ENCODE data around the gene LARGE1. TPM values are rescaled to one million over a fixed set of nuclear protein-coding genes. Genes with fewer than 3 reads are reported as not detected.

Gene LARGE1
- total RNA-seq, 1 donor from 2014 or later, result 35.7 TPM

DNA sequence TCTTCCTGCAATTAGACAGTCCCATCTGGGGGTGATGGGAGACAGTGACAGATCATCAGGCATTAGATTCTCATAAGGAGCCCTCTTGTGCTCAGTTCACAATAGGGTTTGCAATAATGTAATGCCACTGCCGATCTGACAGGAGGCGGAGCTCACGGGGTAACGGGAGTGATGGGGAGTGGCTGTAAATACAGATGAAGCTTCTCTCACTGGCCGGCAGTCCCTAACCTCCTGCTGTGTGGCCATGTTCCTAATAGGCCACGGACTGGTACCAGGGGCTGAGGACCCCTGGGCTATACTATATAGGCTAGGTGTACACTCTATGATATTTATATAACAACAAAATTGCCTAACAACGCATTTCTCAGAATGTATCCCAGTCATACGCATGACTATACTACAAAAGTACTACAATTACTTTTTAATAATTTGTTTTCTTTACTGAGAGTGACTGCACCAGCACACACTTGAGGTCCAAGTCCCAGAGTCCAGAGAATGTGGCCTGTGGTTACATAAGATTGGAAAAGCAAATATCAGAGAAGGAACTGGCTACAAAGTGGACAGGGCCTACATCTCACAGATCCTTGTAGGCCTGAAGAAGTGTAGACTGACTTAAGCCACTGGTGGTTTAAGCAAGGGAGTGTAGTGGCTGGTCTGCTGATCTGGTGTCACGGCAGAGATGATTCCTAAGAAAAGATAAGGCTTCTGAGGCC lies 200.0 kb downstream of the LARGE1 start:
- peaks cover 11% of the 10 kb centered on the region for H3K9me3 Mint-ChIP-seq
- no peaks in the 10 kb centered on the region for H3K4me1 Mint-ChIP-seq
- H3K27me3 Mint-ChIP-seq (ENCODE audit: low read depth), result no peaks in the 10 kb centered on the region
- H3K27ac Mint-ChIP-seq, result no peak overlapping the region
- peaks cover 6% of the 10 kb centered on the region for H3K36me3 Mint-ChIP-seq
- no peak for DNase-seq (ENCODE audit: low spot score in 2 of 2, unreplicated experiment in 2 of 2)
- no peak overlapping the region for H3K4me3 Mint-ChIP-seq
- TF ChIP-seq, protein P1, sequence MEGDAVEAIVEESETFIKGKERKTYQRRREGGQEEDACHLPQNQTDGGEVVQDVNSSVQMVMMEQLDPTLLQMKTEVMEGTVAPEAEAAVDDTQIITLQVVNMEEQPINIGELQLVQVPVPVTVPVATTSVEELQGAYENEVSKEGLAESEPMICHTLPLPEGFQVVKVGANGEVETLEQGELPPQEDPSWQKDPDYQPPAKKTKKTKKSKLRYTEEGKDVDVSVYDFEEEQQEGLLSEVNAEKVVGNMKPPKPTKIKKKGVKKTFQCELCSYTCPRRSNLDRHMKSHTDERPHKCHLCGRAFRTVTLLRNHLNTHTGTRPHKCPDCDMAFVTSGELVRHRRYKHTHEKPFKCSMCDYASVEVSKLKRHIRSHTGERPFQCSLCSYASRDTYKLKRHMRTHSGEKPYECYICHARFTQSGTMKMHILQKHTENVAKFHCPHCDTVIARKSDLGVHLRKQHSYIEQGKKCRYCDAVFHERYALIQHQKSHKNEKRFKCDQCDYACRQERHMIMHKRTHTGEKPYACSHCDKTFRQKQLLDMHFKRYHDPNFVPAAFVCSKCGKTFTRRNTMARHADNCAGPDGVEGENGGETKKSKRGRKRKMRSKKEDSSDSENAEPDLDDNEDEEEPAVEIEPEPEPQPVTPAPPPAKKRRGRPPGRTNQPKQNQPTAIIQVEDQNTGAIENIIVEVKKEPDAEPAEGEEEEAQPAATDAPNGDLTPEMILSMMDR (IDR thresholded peaks at IDR 0.05; ENCODE audit: unreplicated experiment), result no peak

DNA sequence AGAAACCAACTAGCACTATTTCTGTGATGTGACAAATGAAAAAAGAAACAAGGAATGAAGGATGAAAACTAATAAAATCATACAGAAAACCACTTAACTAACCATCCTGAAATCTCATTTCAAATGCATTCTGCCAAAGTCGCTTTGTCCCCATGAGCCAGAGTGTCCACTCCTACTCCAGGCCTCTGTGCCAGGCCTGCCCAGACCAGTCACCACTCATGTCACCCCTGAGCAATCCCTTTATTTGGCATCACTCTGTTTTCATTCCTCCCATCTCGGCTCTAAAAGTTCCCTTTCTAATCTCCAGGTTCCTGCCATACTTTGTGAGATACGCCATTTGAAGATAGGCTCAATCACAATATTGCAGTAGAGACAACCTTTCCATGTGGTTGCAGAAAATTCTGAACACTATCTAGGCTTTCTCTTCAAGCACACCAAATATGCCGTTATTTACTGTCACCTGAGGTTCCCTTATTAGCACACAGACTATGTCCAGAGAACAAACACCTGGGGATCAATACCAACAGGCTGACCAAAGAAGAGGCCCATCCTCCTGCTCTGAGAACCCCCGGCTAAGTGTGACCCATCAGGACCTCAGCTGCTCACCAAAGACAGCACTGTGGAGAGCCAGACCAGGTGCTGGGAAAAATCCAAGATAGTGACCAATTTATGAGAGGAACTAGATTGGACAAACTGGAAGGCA lies 202.4 kb downstream of the LARGE1 start:
- no peaks in the 10 kb centered on the region for H3K4me1 Mint-ChIP-seq
- no peak overlapping the region for H3K4me3 Mint-ChIP-seq
- H3K27ac Mint-ChIP-seq, result no peak overlapping the region
- DNase-seq (ENCODE audit: low spot score in 2 of 2, unreplicated experiment in 2 of 2), result no peak
- no peaks in the 10 kb centered on the region for H3K27me3 Mint-ChIP-seq (ENCODE audit: low read depth)
- peaks cover 27% of the 10 kb centered on the region for H3K36me3 Mint-ChIP-seq
- TF ChIP-seq, protein P1 (IDR thresholded peaks at IDR 0.05; ENCODE audit: unreplicated experiment), result no peak
- peaks cover 31% of the 10 kb centered on the region for H3K9me3 Mint-ChIP-seq

DNA sequence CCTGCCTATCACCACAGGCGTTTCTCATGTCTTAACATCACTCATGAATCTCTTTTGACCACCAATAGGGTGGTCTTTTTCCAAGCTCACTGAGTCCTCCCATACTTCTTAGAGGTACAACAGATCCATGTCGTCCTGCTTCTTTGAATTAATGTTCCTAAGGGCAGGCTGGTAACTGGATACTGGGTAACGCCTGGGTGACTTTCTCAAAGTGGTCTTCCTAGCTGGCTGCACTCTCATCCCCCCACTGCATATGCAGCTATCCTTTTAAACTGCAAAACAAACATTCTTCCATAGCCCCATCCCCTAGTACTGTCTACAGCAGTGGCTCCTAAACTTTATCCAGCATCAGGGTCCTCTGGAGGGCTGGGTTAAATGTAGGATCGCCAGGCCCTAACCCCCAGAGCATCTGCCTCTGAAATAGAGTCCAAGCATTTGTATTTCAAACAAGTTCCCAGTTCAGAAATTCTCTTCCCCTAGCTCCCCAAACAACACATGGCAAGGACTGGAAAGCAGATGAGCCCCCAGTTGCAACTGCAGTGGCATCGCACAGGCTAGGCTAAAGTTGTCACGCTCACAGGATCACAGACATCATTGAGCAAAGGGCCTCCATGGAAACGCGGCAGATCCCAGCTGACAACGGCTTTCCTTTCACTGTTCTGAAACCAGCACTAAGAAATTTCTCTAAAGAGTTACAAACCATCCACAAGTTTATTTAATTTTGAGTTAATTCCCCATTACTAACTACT lies 204.9 kb downstream of the LARGE1 start:
- no peaks in the 10 kb centered on the region for H3K27me3 Mint-ChIP-seq (ENCODE audit: low read depth)
- no peak overlapping the region for H3K27ac Mint-ChIP-seq
- DNase-seq (ENCODE audit: low spot score in 2 of 2, unreplicated experiment in 2 of 2), result no peak
- H3K4me1 Mint-ChIP-seq, result peaks cover 2% of the 10 kb centered on the region
- peaks cover 31% of the 10 kb centered on the region for H3K36me3 Mint-ChIP-seq
- peaks cover 35% of the 10 kb centered on the region for H3K9me3 Mint-ChIP-seq
- H3K4me3 Mint-ChIP-seq, result no peak overlapping the region
- TF ChIP-seq, protein P1 (IDR thresholded peaks at IDR 0.05; ENCODE audit: unreplicated experiment), result no peak

DNA sequence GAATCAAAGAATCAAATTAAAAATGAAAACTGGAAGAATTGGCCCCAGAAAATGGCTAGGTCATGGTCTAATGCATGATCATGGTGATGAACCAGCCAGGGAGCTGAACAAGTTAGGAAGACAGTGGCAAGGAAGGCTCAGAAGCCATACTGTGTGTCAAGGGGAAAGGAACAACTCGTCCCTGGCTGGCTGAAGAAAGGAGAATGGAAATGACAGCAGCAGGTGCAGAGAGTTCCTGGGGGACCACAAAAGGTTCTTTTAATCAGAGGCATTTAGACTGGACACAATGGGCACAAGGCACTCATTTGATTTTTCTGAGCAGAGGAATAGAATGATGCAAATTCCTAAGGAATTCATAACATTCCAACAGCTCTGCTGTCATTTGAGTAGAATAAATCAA lies 209.9 kb downstream of the LARGE1 start:
- peaks cover 24% of the 10 kb centered on the region for H3K36me3 Mint-ChIP-seq
- H3K9me3 Mint-ChIP-seq, result peaks cover 24% of the 10 kb centered on the region
- H3K27ac Mint-ChIP-seq, result no peak overlapping the region
- TF ChIP-seq, protein P1 (IDR thresholded peaks at IDR 0.05; ENCODE audit: unreplicated experiment), result no peak
- no peak overlapping the region for H3K4me3 Mint-ChIP-seq
- peaks cover 12% of the 10 kb centered on the region for H3K4me1 Mint-ChIP-seq
- no peak for DNase-seq (ENCODE audit: low spot score in 2 of 2, unreplicated experiment in 2 of 2)
- no peaks in the 10 kb centered on the region for H3K27me3 Mint-ChIP-seq (ENCODE audit: low read depth)

DNA sequence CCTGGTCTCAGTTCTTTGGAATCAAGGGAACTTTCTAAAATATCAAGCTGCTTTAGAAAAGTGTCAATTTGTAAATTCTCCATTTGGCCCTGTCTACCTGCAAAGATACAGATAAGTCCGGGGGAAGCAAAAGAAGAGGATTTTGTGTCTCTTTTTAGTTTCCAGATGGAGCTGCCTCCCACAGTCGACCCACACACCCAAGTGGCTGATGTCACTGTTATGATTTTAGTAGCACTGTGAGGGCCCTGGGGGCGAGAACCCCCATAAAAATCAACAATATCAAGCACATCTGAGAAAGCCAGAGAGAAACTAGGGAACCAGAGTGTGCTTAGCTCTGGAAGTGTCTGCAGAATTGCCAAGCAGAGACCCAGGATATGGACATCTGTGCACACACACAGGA lies 212.7 kb downstream of the LARGE1 start:
- Mint-ChIP-seq H3K4me3 (no peak overlapping the region), H3K4me1 (peaks cover 12% of the 10 kb centered on the region), H3K9me3 (peaks cover 20% of the 10 kb centered on the region), H3K36me3 (peaks cover 10% of the 10 kb centered on the region), H3K27me3 (ENCODE audit: low read depth) (no peaks in the 10 kb centered on the region), H3K27ac (no peak overlapping the region)
- no peak for DNase-seq (ENCODE audit: low spot score in 2 of 2, unreplicated experiment in 2 of 2)
- TF ChIP-seq, protein P1 (IDR thresholded peaks at IDR 0.05; ENCODE audit: unreplicated experiment), result no peak

Measured in mesothelial cell of epicardium (in vitro differentiated cells).